GM12878 (cell line): ENCODE results near the gene TLDC2. TPM values are rescaled to one million over a fixed set of nuclear protein-coding genes. Genes with fewer than 3 reads are reported as not detected.

Experiments
- BCL11A ChIP-seq: IDR thresholded peaks from 2 replicates; pipeline ENCODE4 v1.6.1; 2011; ENCODE audit warnings: low read depth, low read length
- CBX3 ChIP-seq: fragments of 200-600 bp; sonication (generic); IDR thresholded peaks from 2 replicates; pipeline ENCODE4 v1.6.1; 2016; ENCODE audit warnings: low read depth, borderline replicate concordance
- CUX1 ChIP-seq: IDR thresholded peaks from 2 replicates; pipeline ENCODE4 v1.6.1; 2012; ENCODE audit warnings: improper control_type of control experiment, low read depth, low read length; ENCODE audit not compliant: insufficient replicate concordance
- ELK1 ChIP-seq: IDR thresholded peaks from 2 replicates; pipeline ENCODE4 v1.6.1; 2012; ENCODE audit warnings: low read depth, low read length, improper control_type of control experiment
- KDM1A ChIP-seq: fragments of 200-600 bp; sonication (generic); IDR thresholded peaks from 2 replicates; pipeline ENCODE4 v1.6.1; 2016; ENCODE audit warnings: borderline replicate concordance
- MTA2 ChIP-seq: fragments of 450-650 bp; IDR thresholded peaks from 2 replicates; pipeline ENCODE4 v1.6.1; 2016; ENCODE audit warnings: low read depth, mild to moderate bottlenecking, moderate library complexity
- MYC ChIP-seq: IDR thresholded peaks from 2 replicates; pipeline ENCODE4 v1.6.1; 2011; ENCODE audit warnings: mild to moderate bottlenecking, low read length, moderate library complexity, inconsistent platforms; ENCODE audit not compliant: insufficient read depth, insufficient replicate concordance, insufficient read length, severe bottlenecking
- NRF1 ChIP-seq: conservative IDR thresholded peaks from 2 replicates; pipeline ENCODE4 v1.6.1; 2011; ENCODE audit warnings: mild to moderate bottlenecking, low read depth, low read length, improper control_type of control experiment
- RB1 ChIP-seq: fragments of 450-650 bp; formaldehyde crosslinking; IDR thresholded peaks from 2 replicates; pipeline ENCODE4 v1.6.1; 2017; ENCODE audit warnings: mild to moderate bottlenecking, borderline replicate concordance
- RELB ChIP-seq: fragments of 450-650 bp; IDR thresholded peaks from 2 replicates; pipeline ENCODE4 v1.6.1; 2017; ENCODE audit warnings: low read depth, mild to moderate bottlenecking, moderate library complexity
- RFX5 ChIP-seq: IDR thresholded peaks from 2 replicates; pipeline ENCODE4 v1.6.1; 2011; ENCODE audit warnings: low read depth, low read length, improper control_type of control experiment
- SPI1 ChIP-seq: IDR thresholded peaks from 2 replicates; pipeline ENCODE4 v1.6.1; 2011; ENCODE audit warnings: low read depth, mild to moderate bottlenecking, low read length, moderate library complexity, borderline replicate concordance; ENCODE audit not compliant: insufficient read depth
- STAT1 ChIP-seq: fragments of 450-650 bp; conservative IDR thresholded peaks from 2 replicates; pipeline ENCODE4 v1.6.1; 2014; ENCODE audit warnings: antibody characterized with exemption, mild to moderate bottlenecking
- TAF1 ChIP-seq: IDR thresholded peaks from 2 replicates; pipeline ENCODE4 v1.6.1; 2011; ENCODE audit warnings: mild to moderate bottlenecking, low read depth, low read length, borderline replicate concordance
- ZBTB11 ChIP-seq: fragments of 450-650 bp; formaldehyde crosslinking; IDR thresholded peaks from 2 replicates; pipeline ENCODE4 v1.5.0; 2022; ENCODE audit warnings: mild to moderate bottlenecking, missing genetic modification characterization
- polyA plus RNA-seq, 11 experiments: library from polyadenylated mRNA; depleted of rRNA in 4 of 11; unstranded in 6 of 11; stranded (reverse) in 5 of 11; fragments of >200 nt; fragmentation: Nextera tagmentation in 4 of 11; fragmentation: Illumina TruSeq in 1 of 11; extraction: Ambion mirVana in 4 of 11; extraction: Trizol in 1 of 11; gene quantifications; 1 replicate in 1 of 11; 2 replicates in 10 of 11; pipeline versions ENCODE4 v1.2.1 to v1.2.3, GENCODE V29; 2011 to 2016; ENCODE audit warnings: inconsistent platforms in 2 of 11, missing spikeins in 2 of 11, low read depth in 1 of 11
- total RNA-seq, 4 experiments: library from RNA; depleted of rRNA in 3 of 4; stranded (reverse); fragments of >200 nt in 3 of 4; fragmentation: Illumina TruSeq in 1 of 4; extraction: Trizol in 1 of 4; gene quantifications; 2 replicates each; pipeline versions ENCODE4 v1.2.1 to v1.2.3, GENCODE V29; 2013 to 2021

TLDC2 gene
- total and polyA plus RNA-seq, 10 of the 15 experiments (the other 5 are each of a cell fraction or from before 2014, with no cell fraction given) = 0.05 to 0.41 (median 0.21) TPM

GRCh38 chr20:36866681-36867495, 9.1 kb upstream of the TLDC2 start (continued):
- no peak for TF ChIP-seq KDM1A
- TF ChIP-seq TAF1 = no peak
- no peak for TF ChIP-seq MYC
- no peak for TF ChIP-seq RB1
- TF ChIP-seq SPI1 = peak; percentile 37; the same call in 1 of the 2 replicates
- no peak for TF ChIP-seq ZBTB11 (CRISPR knock-in tag)
- TF ChIP-seq RELB = 0 out of 2 replicates have a peak, but pooled peaks have one; percentile 53
- TF ChIP-seq CUX1 = no peak
- TF ChIP-seq CBX3 = no peak
- no peak for TF ChIP-seq ELK1
- TF ChIP-seq MTA2 = peak; percentile 50; the same call in 1 of the 2 replicates
- no peak for TF ChIP-seq STAT1
- TF ChIP-seq RFX5 = no peak
- no peak for TF ChIP-seq NRF1
- no peak for TF ChIP-seq BCL11A
